ENCODE results near the gene MAP3K9. TPM values are rescaled to one million over a fixed set of nuclear protein-coding genes. Genes with fewer than 3 reads are reported as not detected.

MAP3K9 gene
- total RNA-seq, 3 donors from 2014 or later: 3.1 to 4.8 (median 4.7) TPM

GRCh38 chr14:70808416-70809224 is 693 bp downstream of the MAP3K9 start:
- H3K4me1 Mint-ChIP-seq (ENCODE audit: low read depth): peaks cover 13% of the 10 kb centered on the region
- peak; percentile 33 for DNase-seq
- H3K36me3 Mint-ChIP-seq (ENCODE audit: insufficient read depth): peaks cover 2% of the 10 kb centered on the region
- peak overlapping the region; percentile 82 for H3K4me3 Mint-ChIP-seq
- H3K9me3 Mint-ChIP-seq: no peaks in the 10 kb centered on the region
- H3K27me3 Mint-ChIP-seq (ENCODE audit: low read depth): peaks cover 4% of the 10 kb centered on the region
- peak; percentile 36 to 41 for ATAC-seq

GRCh38 chr14:70807898-70808415 is 1.4 kb downstream of the MAP3K9 start:
- Mint-ChIP-seq H3K4me3 (peak overlapping the region; percentile 82), H3K36me3 (ENCODE audit: insufficient read depth) (peaks cover 2% of the 10 kb centered on the region)
- ATAC-seq: peak; percentile 24 to 31

DNA sequence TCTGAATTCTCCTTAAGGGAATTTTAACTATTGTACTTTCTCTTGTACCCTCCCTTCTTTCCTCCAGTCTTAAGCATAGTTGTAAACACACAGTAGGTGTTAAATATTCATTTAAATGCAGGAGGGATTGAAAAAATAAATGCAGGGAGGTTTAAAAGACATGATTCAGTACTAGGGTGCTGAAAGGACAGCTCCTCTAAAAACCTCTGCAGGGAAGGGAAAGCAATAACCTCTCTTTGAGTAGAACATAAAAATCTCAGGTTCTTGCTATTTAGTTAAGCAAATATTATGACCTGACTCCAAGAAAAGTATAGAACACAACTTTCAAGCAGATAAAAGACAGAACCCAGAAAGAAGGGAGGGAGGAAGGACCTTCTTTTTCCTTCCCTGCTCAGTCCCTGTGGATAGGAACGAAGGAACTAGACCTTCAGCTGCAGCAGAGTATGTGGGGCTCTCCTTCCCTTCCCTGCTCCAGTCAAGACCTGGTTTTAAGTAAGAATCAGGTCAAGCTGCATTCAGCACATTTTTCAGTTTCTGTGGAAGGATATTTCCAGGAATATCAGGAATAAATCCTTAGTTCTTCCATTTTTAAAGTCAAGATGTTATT is 4.7 kb downstream of the MAP3K9 start:
- DNase-seq (no peak), ATAC-seq (no peak)
- peaks cover 11% of the 10 kb centered on the region for H3K36me3 Mint-ChIP-seq (ENCODE audit: insufficient read depth)
- H3K4me3 Mint-ChIP-seq: no peak overlapping the region
- peaks cover 4% of the 10 kb centered on the region for H3K27me3 Mint-ChIP-seq (ENCODE audit: low read depth)
- H3K9me3 Mint-ChIP-seq: no peaks in the 10 kb centered on the region
- H3K4me1 Mint-ChIP-seq (ENCODE audit: low read depth): peaks cover 10% of the 10 kb centered on the region

More at GRCh38 chr14:70807898-70808415, 1.4 kb downstream of the MAP3K9 start:
- Mint-ChIP-seq H3K4me1 (ENCODE audit: low read depth) (peaks cover 13% of the 10 kb centered on the region), H3K27me3 (ENCODE audit: low read depth) (peaks cover 4% of the 10 kb centered on the region), H3K9me3 (no peaks in the 10 kb centered on the region)
- DNase-seq: peak; percentile 50

DNA sequence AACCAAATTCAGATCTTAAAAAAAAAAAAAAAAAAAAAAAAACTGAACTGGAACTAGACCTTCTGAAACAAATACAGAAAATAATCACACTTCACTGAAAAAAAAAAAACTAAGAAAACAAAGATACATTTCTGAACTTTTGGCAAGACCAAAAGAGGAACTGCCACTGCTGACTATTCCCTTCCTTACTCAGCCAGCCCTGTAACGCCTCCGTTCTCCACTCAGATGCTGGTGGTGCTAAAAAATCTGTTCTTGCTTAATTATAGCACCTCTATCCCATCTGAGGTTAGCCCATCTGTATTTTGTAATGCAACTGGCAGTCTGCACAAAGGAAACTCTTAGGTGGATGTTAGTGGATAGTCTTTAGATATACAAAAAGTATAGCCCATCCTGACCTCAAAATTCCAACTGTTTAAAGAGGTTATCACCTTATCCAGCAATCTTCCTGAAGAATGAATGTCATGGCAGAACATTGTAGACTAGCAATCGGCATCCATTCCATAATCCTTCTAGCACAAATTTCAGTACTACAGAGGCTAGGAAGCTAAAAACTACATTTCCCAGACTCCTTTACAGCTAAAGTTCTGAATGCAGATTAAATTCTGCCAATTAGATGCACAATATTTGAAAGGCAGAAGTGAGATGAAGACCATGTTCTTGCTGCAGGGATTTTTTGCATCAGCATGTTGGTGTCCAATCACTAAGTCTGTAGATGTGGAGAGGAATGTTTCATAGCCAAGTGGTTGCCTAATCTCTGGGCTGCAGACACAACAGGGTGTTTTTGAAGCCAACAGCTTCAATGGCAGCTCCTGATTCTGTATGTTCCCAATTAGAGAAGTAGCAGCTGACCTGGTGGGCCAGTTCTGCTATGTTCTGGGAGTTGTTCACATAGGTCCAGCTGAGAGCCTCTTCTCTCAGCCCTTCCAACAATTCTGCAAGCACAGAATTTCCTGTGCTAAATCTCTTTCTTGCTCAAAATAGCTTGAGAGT is 5.7 kb downstream of the MAP3K9 start:
- Mint-ChIP-seq H3K9me3 (no peaks in the 10 kb centered on the region), H3K36me3 (ENCODE audit: insufficient read depth) (peaks cover 11% of the 10 kb centered on the region), H3K27me3 (ENCODE audit: low read depth) (peaks cover 4% of the 10 kb centered on the region), H3K4me1 (ENCODE audit: low read depth) (peaks cover 10% of the 10 kb centered on the region), H3K4me3 (no peak overlapping the region)
- DNase-seq (no peak), ATAC-seq (no peak)

DNA sequence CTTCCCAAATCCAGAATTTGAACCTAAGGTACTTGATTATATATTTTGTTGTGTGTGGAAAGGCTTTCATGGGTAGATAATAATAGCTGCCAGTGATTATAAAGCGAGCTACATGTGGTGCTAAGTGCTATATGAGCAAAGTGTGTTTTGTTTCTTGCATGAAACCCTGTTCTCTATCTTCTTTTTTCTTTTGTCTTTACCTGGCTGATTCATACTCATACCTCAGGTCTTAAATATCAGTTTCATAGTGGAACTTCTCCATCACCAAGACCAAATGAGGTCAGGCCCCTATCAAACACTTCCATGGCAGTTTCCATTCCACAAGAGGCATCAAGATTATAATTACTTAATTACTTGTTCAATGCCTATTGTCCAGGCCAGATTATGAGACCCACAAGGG is 6.9 kb downstream of the MAP3K9 start:
- Mint-ChIP-seq H3K27me3 (ENCODE audit: low read depth) (peaks cover 4% of the 10 kb centered on the region), H3K4me1 (ENCODE audit: low read depth) (peaks cover 5% of the 10 kb centered on the region), H3K36me3 (ENCODE audit: insufficient read depth) (peaks cover 11% of the 10 kb centered on the region), H3K4me3 (no peak overlapping the region), H3K9me3 (no peaks in the 10 kb centered on the region)
- no peak for DNase-seq
- ATAC-seq: no peak

DNA sequence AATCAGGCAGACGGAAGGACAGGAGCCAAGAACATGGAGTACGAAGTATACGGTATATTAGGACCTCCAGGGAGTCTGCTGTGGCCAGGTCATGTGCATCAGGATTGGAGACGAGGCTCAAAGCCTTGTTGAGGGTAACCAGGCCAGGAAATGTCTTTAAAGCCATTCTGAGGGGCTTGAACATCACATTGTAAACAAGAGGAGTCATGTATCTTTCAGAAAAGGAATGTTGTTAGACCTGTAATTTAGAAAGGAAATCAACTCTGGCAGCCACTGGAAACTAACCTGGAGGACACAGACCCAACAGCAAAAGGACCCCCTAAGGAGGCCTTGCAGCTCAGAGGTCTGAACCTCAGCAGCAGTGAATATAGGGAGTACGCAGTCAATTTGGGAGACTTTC is 7.5 kb downstream of the MAP3K9 start:
- no peak for DNase-seq
- peaks cover 10% of the 10 kb centered on the region for H3K36me3 Mint-ChIP-seq (ENCODE audit: insufficient read depth)
- H3K4me1 Mint-ChIP-seq (ENCODE audit: low read depth): peaks cover 4% of the 10 kb centered on the region
- H3K27me3 Mint-ChIP-seq (ENCODE audit: low read depth): peaks cover 3% of the 10 kb centered on the region
- H3K9me3 Mint-ChIP-seq: no peaks in the 10 kb centered on the region
- H3K4me3 Mint-ChIP-seq: no peak overlapping the region
- no peak for ATAC-seq

DNA sequence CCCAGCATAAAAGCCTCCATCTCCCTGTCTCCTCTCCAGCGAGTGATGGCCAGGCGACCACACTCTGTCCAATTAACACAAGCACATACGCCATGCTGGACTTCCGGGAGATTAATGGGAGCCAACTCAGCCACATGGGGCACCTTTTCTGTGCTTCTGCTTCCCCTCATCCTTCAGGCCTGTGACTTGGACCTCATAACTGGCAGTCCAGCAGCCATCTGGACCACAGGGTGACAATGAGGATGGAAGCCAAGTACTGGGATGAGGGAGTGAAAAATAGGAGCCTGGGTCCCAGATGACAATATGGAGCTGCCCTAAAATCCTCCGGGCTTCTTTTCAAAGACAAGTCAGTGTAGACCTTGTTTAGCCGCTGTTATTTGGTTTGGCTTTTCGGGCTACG is 12.8 kb downstream of the MAP3K9 start:
- ATAC-seq (no peak), DNase-seq (no peak)
- Mint-ChIP-seq H3K9me3 (no peaks in the 10 kb centered on the region), H3K27me3 (ENCODE audit: low read depth) (no peaks in the 10 kb centered on the region), H3K36me3 (ENCODE audit: insufficient read depth) (peaks cover 13% of the 10 kb centered on the region), H3K4me1 (ENCODE audit: low read depth) (no peaks in the 10 kb centered on the region), H3K4me3 (no peak overlapping the region)

- ATAC-seq (no peak), DNase-seq (no peak)
- no peaks in the 10 kb centered on the region for H3K27me3 Mint-ChIP-seq (ENCODE audit: low read depth)
- peaks cover 7% of the 10 kb centered on the region for H3K36me3 Mint-ChIP-seq (ENCODE audit: insufficient read depth)
- no peaks in the 10 kb centered on the region for H3K4me1 Mint-ChIP-seq (ENCODE audit: low read depth)
- H3K4me3 Mint-ChIP-seq: no peak overlapping the region
- H3K9me3 Mint-ChIP-seq: no peaks in the 10 kb centered on the region
Measured at GRCh38 chr14:70794294-70794693, 15.0 kb downstream of the MAP3K9 start.

DNA sequence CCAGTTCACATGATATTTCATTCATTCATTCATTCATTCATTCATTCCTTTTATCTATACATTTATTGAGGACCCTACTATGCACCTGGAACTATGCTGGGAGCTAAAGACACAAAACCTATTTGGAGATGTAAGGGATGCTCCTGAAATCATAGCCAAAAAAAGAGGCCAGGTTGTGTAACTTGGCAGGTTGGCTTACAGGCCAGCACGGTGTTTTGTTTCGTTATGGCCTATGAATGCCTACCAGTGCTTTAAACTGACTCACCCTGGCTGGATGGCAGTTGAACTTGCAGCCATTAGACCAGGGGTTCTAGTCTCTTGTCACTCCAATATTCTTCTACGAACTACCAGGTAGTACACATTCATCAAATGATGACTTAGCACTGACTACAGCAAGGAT is 15.7 kb downstream of the MAP3K9 start:
- Mint-ChIP-seq H3K27me3 (ENCODE audit: low read depth) (no peaks in the 10 kb centered on the region), H3K4me1 (ENCODE audit: low read depth) (no peaks in the 10 kb centered on the region), H3K4me3 (no peak overlapping the region), H3K9me3 (no peaks in the 10 kb centered on the region), H3K36me3 (ENCODE audit: insufficient read depth) (peaks cover 7% of the 10 kb centered on the region)
- DNase-seq (no peak), ATAC-seq (no peak)

DNA sequence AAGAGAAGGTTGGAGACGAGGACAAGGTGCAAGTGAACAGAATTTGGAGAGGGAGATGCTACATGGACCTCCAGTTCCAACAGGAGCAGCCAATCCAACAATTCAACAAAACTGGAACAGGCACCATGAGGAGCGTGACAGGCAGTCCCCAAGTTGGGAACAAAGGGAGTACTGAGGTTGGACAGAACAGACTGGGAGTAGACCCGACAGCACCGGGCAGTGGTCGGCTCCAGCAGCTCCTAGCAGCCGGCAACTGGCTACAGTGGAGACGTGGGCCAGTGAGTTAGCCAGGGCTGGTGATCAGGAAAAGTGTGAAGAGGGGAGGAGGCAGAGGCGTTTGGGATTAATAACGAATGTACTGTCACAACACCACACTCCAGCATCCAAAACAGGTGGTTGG is 16.4 kb downstream of the MAP3K9 start:
- H3K27me3 Mint-ChIP-seq (ENCODE audit: low read depth): no peaks in the 10 kb centered on the region
- no peaks in the 10 kb centered on the region for H3K9me3 Mint-ChIP-seq
- DNase-seq (no peak), ATAC-seq (no peak)
- peaks cover 7% of the 10 kb centered on the region for H3K36me3 Mint-ChIP-seq (ENCODE audit: insufficient read depth)
- no peak overlapping the region for H3K4me3 Mint-ChIP-seq
- H3K4me1 Mint-ChIP-seq (ENCODE audit: low read depth): no peaks in the 10 kb centered on the region

DNA sequence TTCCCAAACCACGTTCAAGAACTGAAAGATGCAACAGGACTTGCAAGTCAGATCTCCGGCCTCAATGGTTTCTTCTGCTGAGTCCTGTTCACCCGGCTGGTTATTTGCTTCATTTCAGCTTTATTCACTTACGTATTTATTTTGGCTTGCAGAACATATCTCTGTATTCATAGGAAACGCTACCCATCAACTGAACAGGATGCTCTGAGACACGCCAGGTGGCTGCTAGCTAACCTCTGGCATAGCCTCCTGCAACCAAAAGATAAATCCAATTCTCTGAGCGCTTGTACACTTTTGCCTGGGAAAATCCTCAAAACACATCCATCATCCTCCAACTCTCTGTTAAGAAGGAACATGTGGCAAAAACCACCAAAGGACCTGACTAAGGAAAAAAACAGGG is 17.3 kb downstream of the MAP3K9 start:
- Mint-ChIP-seq H3K36me3 (ENCODE audit: insufficient read depth) (peaks cover 7% of the 10 kb centered on the region), H3K4me1 (ENCODE audit: low read depth) (no peaks in the 10 kb centered on the region), H3K27me3 (ENCODE audit: low read depth) (no peaks in the 10 kb centered on the region), H3K4me3 (no peak overlapping the region), H3K9me3 (no peaks in the 10 kb centered on the region)
- DNase-seq (no peak), ATAC-seq (no peak)

- ATAC-seq: no peak
- H3K9me3 Mint-ChIP-seq: no peaks in the 10 kb centered on the region
- H3K4me3 Mint-ChIP-seq: no peak overlapping the region
Measured at GRCh38 chr14:70789961-70790360, 19.4 kb downstream of the MAP3K9 start.

GRCh38 chr14:70789361-70789760 is 20.0 kb downstream of the MAP3K9 start:
- Mint-ChIP-seq H3K27me3 (ENCODE audit: low read depth) (no peaks in the 10 kb centered on the region), H3K36me3 (ENCODE audit: insufficient read depth) (peaks cover 9% of the 10 kb centered on the region), H3K4me1 (ENCODE audit: low read depth) (no peaks in the 10 kb centered on the region), H3K4me3 (no peak overlapping the region), H3K9me3 (no peaks in the 10 kb centered on the region)
- no peak for DNase-seq
- no peak for ATAC-seq

More at GRCh38 chr14:70789961-70790360, 19.4 kb downstream of the MAP3K9 start:
- Mint-ChIP-seq H3K27me3 (ENCODE audit: low read depth) (no peaks in the 10 kb centered on the region), H3K36me3 (ENCODE audit: insufficient read depth) (peaks cover 9% of the 10 kb centered on the region), H3K4me1 (ENCODE audit: low read depth) (no peaks in the 10 kb centered on the region)
- DNase-seq: no peak

- no peaks in the 10 kb centered on the region for H3K9me3 Mint-ChIP-seq
- ATAC-seq (no peak), DNase-seq (no peak)
- H3K36me3 Mint-ChIP-seq (ENCODE audit: insufficient read depth): peaks cover 9% of the 10 kb centered on the region
- no peak overlapping the region for H3K4me3 Mint-ChIP-seq
- H3K27me3 Mint-ChIP-seq (ENCODE audit: low read depth): no peaks in the 10 kb centered on the region
- H3K4me1 Mint-ChIP-seq (ENCODE audit: low read depth): no peaks in the 10 kb centered on the region
Measured at GRCh38 chr14:70788898-70789297, 20.4 kb downstream of the MAP3K9 start.

Measured in activated T-cell treated with anti-CD3 and anti-CD28 coated beads, Interleukin-2, amount 50 U/mL, for 4 hours (primary cell).